ENCODE measurements around the gene NINL.
A peak's percentile ranks its signal among the peaks of the same experiment; 100 is the strongest.

Gene NINL

DNA sequence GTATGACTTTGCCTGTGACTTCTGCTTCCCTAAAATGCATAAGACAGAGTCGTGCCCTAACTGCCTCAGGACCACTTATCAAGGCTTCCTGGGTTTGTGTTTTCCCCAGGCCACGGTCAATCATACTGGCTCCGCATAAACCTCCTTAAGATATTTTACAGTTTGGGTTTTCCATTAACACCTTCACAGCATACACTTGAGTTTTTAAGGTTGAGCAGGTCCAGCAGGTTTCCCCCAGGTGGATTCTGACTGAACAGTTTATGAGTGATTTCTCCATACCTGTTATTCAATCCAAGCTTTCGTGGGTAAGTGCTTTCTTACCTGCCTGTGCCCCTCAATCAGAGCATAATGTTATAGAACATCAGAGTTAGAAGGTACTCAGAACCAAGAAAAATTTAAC is 39.3 kb downstream of the NINL start:
- Mint-ChIP-seq H3K27ac (ENCODE audit: low read depth) (no peak overlapping the region), H3K27me3 (peaks cover 12% of the 10 kb centered on the region), H3K4me3 (no peak overlapping the region), H3K36me3 (ENCODE audit: insufficient read depth) (peaks cover 1% of the 10 kb centered on the region), H3K9me3 (no peaks in the 10 kb centered on the region), H3K4me1 (peaks cover 7% of the 10 kb centered on the region)
- DNase-seq (ENCODE audit: low spot score in 2 of 2), result no peak
- ATAC-seq (replicated peaks; ENCODE audit: extremely low read depth, poor library complexity, severe bottlenecking), result no peak

GRCh38 chr20:25545171-25545570 is 40.2 kb downstream of the NINL start:
- Mint-ChIP-seq H3K36me3 (ENCODE audit: insufficient read depth) (peaks cover 1% of the 10 kb centered on the region), H3K27ac (ENCODE audit: low read depth) (no peak overlapping the region), H3K4me3 (no peak overlapping the region), H3K4me1 (peaks cover 7% of the 10 kb centered on the region), H3K27me3 (peaks cover 9% of the 10 kb centered on the region), H3K9me3 (no peaks in the 10 kb centered on the region)
- ATAC-seq (replicated peaks; ENCODE audit: extremely low read depth, poor library complexity, severe bottlenecking) (no peak), DNase-seq (ENCODE audit: low spot score in 2 of 2) (no peak)

DNA sequence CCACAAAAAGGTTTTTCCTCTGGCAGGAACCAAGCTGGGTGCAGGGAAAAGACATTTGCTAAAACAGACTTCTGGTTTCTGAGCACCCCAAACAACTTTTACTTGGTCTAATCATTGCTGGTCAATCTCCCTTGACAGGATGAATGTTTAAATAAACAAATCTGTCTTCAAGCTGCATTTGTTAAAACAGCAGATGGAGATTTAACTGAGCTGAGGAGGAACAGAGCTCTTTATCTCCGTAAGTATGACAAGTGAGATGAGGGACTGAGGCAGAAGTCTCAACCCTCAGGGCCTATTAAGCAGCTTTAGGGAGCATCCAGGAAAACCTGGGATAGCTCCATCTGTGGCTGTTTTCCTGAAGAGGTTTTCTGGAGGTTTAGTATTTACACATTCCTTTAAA is 40.6 kb downstream of the NINL start:
- peaks cover 5% of the 10 kb centered on the region for H3K27me3 Mint-ChIP-seq
- peaks cover 7% of the 10 kb centered on the region for H3K4me1 Mint-ChIP-seq
- no peak overlapping the region for H3K27ac Mint-ChIP-seq (ENCODE audit: low read depth)
- DNase-seq (ENCODE audit: low spot score in 2 of 2) (no peak), ATAC-seq (replicated peaks; ENCODE audit: extremely low read depth, poor library complexity, severe bottlenecking) (no peak)
- H3K4me3 Mint-ChIP-seq, result no peak overlapping the region
- no peaks in the 10 kb centered on the region for H3K9me3 Mint-ChIP-seq
- peaks cover 1% of the 10 kb centered on the region for H3K36me3 Mint-ChIP-seq (ENCODE audit: insufficient read depth)

DNA sequence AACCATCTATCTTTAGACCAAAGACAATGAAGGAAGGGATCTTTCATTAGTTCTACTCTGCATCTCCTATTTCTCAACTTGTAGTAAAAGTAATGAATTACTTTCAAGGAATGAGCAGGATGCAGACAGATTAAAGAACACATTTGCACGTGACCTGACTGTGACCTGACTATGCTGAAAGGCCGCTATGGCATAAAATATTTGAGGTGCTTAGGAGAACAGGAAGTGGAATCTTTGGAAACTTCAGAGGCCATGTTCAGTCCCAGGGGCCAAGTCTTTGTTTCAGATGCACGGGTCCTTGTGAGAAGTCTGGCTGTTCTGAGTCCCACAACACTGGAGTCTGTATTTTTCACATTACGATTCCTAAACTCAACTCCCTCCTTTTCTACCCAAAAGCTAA is 41.0 kb downstream of the NINL start:
- H3K27ac Mint-ChIP-seq (ENCODE audit: low read depth), result no peak overlapping the region
- DNase-seq (ENCODE audit: low spot score in 2 of 2) (no peak), ATAC-seq (replicated peaks; ENCODE audit: extremely low read depth, poor library complexity, severe bottlenecking) (no peak)
- no peak overlapping the region for H3K4me3 Mint-ChIP-seq
- H3K27me3 Mint-ChIP-seq, result peaks cover under 1% of the 10 kb centered on the region
- peaks cover 3% of the 10 kb centered on the region for H3K4me1 Mint-ChIP-seq
- H3K9me3 Mint-ChIP-seq, result no peaks in the 10 kb centered on the region
- peaks cover 1% of the 10 kb centered on the region for H3K36me3 Mint-ChIP-seq (ENCODE audit: insufficient read depth)

DNA sequence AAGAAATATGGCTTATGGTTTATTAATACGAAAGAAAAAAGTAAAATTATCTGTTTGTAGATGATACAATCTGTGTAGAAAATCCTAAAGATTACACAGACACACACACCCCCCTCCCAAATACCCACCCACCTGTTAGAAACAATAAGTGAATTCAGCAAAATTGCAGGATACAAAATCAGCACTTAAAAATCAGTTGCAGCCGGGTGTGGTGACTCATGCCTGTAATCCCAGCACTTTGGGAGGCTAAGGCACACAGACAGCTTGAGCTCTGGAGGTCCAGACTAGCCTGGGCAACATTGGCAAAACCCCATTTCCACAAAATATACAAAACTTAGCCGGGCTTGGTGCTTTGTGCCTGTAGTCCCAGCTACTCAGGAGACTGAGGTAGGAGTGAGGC is 42.3 kb downstream of the NINL start:
- H3K36me3 Mint-ChIP-seq (ENCODE audit: insufficient read depth), result no peaks in the 10 kb centered on the region
- ATAC-seq (replicated peaks; ENCODE audit: extremely low read depth, poor library complexity, severe bottlenecking) (no peak), DNase-seq (ENCODE audit: low spot score in 2 of 2) (no peak)
- no peak overlapping the region for H3K4me3 Mint-ChIP-seq
- H3K27me3 Mint-ChIP-seq, result peaks cover 8% of the 10 kb centered on the region
- H3K9me3 Mint-ChIP-seq, result no peaks in the 10 kb centered on the region
- no peak overlapping the region for H3K27ac Mint-ChIP-seq (ENCODE audit: low read depth)
- H3K4me1 Mint-ChIP-seq, result no peaks in the 10 kb centered on the region

DNA sequence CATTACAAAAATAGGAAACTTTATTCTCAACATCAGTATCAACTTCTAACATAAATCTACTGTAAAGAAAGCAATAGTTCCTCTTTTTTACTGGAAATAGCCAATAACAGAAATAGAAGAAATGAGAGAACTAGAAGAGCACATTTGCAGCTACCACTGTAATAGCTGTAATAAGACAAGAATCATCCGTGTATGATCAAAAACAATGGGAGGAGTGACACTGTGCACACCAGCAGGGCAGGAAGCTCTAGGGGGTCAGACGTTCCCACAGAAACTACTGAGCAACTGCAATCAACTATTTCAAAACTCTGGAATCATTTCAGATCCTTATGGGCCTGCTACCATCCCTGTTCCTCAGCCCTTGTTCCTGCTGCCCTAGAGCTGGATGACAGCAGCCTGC is 43.7 kb downstream of the NINL start:
- Mint-ChIP-seq H3K9me3 (no peaks in the 10 kb centered on the region), H3K36me3 (ENCODE audit: insufficient read depth) (no peaks in the 10 kb centered on the region), H3K4me1 (no peaks in the 10 kb centered on the region), H3K27ac (ENCODE audit: low read depth) (no peak overlapping the region), H3K4me3 (no peak overlapping the region), H3K27me3 (peaks cover 8% of the 10 kb centered on the region)
- DNase-seq (ENCODE audit: low spot score in 2 of 2) (no peak), ATAC-seq (replicated peaks; ENCODE audit: extremely low read depth, poor library complexity, severe bottlenecking) (no peak)

DNA sequence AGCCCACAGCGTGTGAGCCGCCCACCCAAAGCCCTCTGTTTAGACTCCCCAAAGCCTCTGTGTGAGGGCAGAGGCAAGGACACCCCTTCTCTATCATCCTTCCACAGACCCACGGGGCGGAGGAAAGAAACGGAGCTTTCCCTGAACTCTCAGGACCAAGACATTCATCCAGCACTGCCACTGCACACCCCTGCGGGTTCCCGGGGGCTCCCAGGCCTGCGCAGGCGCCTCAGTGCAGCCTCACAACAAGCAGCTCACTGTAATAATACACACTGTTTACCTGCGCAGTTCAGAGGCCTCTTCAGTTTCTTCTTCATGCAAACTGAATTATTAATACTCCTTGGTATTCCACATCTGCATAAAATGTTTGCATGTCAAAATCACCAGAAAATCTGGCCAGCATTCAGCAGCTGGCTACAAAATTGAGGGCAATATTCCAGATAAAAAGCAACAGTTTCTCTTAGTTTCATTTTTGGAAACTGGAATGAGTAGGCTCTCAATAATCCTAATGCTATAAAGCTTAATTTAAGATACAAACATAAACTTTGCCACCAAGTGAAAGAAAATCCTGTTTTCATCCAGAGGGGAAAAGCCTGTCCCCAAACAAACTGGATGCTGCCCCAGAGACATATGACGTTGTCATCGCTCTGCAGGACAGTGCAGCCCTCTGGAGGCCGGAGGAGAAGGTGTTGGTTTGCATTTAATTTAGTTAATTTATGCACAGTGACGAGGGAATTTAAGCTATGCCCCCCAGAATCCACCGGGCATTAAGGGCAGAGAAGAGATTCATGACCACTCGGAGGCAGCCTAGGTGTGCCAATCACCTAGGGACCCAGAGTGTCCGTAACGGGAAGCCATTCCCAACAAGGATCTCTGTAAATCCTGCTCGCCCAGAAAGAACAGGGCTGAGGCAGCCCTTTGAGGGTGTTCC is 45.3 kb downstream of the NINL start:
- H3K4me3 Mint-ChIP-seq, result no peak overlapping the region
- H3K27me3 Mint-ChIP-seq, result peaks cover 8% of the 10 kb centered on the region
- DNase-seq (ENCODE audit: low spot score in 2 of 2), result no peak
- ATAC-seq (replicated peaks; ENCODE audit: extremely low read depth, poor library complexity, severe bottlenecking), result no peak
- H3K9me3 Mint-ChIP-seq, result no peaks in the 10 kb centered on the region
- H3K36me3 Mint-ChIP-seq (ENCODE audit: insufficient read depth), result no peaks in the 10 kb centered on the region
- no peak overlapping the region for H3K27ac Mint-ChIP-seq (ENCODE audit: low read depth)
- H3K4me1 Mint-ChIP-seq, result no peaks in the 10 kb centered on the region

GRCh38 chr20:25538838-25539665 is 46.3 kb downstream of the NINL start:
- no peak for DNase-seq (ENCODE audit: low spot score in 2 of 2)
- no peak overlapping the region for H3K27ac Mint-ChIP-seq (ENCODE audit: low read depth)
- H3K9me3 Mint-ChIP-seq, result no peaks in the 10 kb centered on the region

DNA sequence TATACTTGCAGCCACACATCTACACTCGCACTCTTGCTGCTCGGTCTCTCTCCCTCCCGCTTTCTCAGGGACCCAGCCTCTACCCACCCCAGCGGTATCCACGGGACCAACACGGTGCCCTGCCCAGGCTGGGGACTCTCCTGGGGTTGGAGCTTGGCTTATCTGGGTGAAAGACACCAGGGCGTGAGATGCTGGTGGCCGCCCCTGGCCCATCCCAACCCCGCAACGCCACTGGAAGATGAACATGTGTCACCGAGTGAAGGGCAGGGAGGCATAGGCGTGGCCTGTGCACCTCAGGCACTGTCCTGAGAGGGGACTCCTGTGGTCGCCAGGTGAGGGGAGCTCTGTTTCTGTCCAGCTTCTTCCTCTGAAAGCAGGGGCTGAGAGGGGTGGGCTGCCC is 47.4 kb downstream of the NINL start:
- H3K27me3 Mint-ChIP-seq, result peaks cover 14% of the 10 kb centered on the region
- H3K27ac Mint-ChIP-seq (ENCODE audit: low read depth), result peak overlapping the region; percentile 75
- no peak overlapping the region for H3K4me3 Mint-ChIP-seq
- ATAC-seq (replicated peaks; ENCODE audit: extremely low read depth, poor library complexity, severe bottlenecking) (no peak), DNase-seq (ENCODE audit: low spot score in 2 of 2) (no peak)
- no peaks in the 10 kb centered on the region for H3K9me3 Mint-ChIP-seq
- H3K4me1 Mint-ChIP-seq, result no peaks in the 10 kb centered on the region
- no peaks in the 10 kb centered on the region for H3K36me3 Mint-ChIP-seq (ENCODE audit: insufficient read depth)

More at GRCh38 chr20:25538838-25539665, 46.3 kb downstream of the NINL start:
- Mint-ChIP-seq H3K27me3 (peaks cover 8% of the 10 kb centered on the region), H3K4me3 (no peak overlapping the region), H3K4me1 (no peaks in the 10 kb centered on the region), H3K36me3 (ENCODE audit: insufficient read depth) (no peaks in the 10 kb centered on the region)
- ATAC-seq (replicated peaks; ENCODE audit: extremely low read depth, poor library complexity, severe bottlenecking), result no peak

GRCh38 chr20:25535762-25536161 is 49.6 kb downstream of the NINL start:
- ATAC-seq (replicated peaks; ENCODE audit: extremely low read depth, poor library complexity, severe bottlenecking), result no peak
- DNase-seq (ENCODE audit: low spot score in 2 of 2), result no peak
- Mint-ChIP-seq H3K36me3 (ENCODE audit: insufficient read depth) (peaks cover 1% of the 10 kb centered on the region), H3K4me1 (no peaks in the 10 kb centered on the region), H3K4me3 (no peak overlapping the region), H3K27me3 (peaks cover 21% of the 10 kb centered on the region), H3K27ac (ENCODE audit: low read depth) (no peak overlapping the region), H3K9me3 (no peaks in the 10 kb centered on the region)

- Mint-ChIP-seq H3K9me3 (no peaks in the 10 kb centered on the region), H3K4me1 (no peaks in the 10 kb centered on the region), H3K27ac (ENCODE audit: low read depth) (no peak overlapping the region), H3K27me3 (peaks cover 28% of the 10 kb centered on the region), H3K36me3 (ENCODE audit: insufficient read depth) (peaks cover 1% of the 10 kb centered on the region), H3K4me3 (no peak overlapping the region)
- ATAC-seq (replicated peaks; ENCODE audit: extremely low read depth, poor library complexity, severe bottlenecking) (no peak), DNase-seq (ENCODE audit: low spot score in 2 of 2) (no peak)
Observed at GRCh38 chr20:25534845-25535244, 50.5 kb downstream of the NINL start.

- Mint-ChIP-seq H3K36me3 (ENCODE audit: insufficient read depth) (peaks cover 1% of the 10 kb centered on the region), H3K4me1 (no peaks in the 10 kb centered on the region), H3K4me3 (no peak overlapping the region), H3K9me3 (no peaks in the 10 kb centered on the region), H3K27ac (ENCODE audit: low read depth) (no peak overlapping the region), H3K27me3 (peaks cover 28% of the 10 kb centered on the region)
- ATAC-seq (replicated peaks; ENCODE audit: extremely low read depth, poor library complexity, severe bottlenecking), result no peak
- no peak for DNase-seq (ENCODE audit: low spot score in 2 of 2)
Observed at GRCh38 chr20:25533920-25534700, 51.2 kb downstream of the NINL start.
